VCaP (cell line): Measurements from ENCODE around the gene SYCE1L.

Experiments used
- H3K27ac ChIP-seq: fragments of 450-650 bp; 2 replicates; pipeline ENCODE4 v1.5.1; 2017
- CTCF ChIP-seq: fragments of 450-650 bp; conservative IDR thresholded peaks from 2 replicates; pipeline ENCODE4 v1.5.1; 2017; ENCODE audit warnings: mild to moderate bottlenecking, moderate library complexity

The SYCE1L gene

DNA sequence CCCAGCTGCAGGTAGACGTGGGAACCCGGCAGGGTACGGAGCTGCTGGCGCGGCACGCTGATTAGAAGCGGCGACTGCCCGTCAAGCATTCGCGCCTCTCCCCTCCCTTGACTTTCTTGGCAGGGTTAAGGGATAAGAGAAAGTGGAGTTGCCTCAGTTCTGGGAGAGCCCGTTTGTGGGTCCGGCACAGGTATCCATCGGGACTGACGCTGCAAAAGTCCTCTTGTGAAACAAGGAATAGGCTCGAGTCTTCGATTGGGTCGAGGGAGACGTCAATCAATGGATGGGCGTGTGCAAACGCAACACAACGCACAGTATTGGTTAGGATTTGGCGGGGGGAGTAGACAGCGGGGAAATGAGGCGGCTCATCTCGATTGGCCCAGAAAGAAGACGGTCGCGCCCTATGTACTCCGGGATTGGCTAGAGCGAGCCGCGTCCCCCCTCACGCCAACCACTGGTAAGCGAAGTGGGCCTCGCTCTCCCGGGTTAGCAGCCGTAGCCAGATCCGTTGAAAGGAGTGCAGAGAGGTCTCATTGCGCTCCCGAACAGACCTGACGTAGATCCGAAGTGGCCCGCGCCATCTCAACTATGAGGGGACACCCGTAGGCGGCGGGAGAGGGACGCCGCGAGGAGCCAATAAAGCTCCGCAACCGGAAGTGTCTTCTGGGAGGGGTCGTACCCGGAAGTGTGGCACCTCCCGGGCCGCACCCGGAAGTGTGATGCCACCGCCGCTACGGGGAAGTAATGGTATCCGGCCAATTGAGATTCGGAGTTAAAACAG, 8.5 kb upstream of the SYCE1L start, which contains the start of gene MON1B:
Gene MON1B, plus strand, starts transcription at position 713 of the 781 bp plus-strand sequence. CDS start 296 bp downstream, outside the sequence.
- peak within 1 kb of the TSS; percentile 82 for H3K27ac ChIP-seq
- no peak for TF ChIP-seq CTCF

- peak overlapping the region; percentile 82 for H3K27ac ChIP-seq
- TF ChIP-seq CTCF = no peak
These were observed 7.8 kb upstream of the SYCE1L start for GRCh38 chr16:77191259-77191969.

DNA sequence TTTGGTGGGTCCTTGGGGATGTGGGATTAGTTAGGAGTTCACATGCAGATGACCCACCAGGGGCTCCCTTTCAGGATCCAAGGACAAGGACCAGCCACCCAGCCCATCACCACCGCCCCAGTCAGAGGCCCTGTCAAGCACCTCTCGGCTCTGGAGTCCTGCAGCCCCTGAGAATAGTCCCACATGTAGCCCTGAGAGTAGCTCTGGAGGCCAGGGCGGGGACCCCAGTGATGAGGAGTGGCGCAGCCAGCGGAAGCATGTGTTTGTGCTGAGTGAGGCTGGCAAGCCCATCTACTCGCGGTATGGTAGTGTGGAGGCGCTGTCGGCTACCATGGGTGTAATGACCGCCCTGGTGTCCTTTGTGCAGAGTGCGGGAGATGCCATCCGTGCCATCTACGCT, 5.8 kb upstream of the SYCE1L start:
- no peak overlapping the region for H3K27ac ChIP-seq
- TF ChIP-seq CTCF = no peak

- TF ChIP-seq CTCF = no peak
These were observed 4.6 kb upstream of the SYCE1L start for GRCh38 chr16:77194295-77195231.

DNA sequence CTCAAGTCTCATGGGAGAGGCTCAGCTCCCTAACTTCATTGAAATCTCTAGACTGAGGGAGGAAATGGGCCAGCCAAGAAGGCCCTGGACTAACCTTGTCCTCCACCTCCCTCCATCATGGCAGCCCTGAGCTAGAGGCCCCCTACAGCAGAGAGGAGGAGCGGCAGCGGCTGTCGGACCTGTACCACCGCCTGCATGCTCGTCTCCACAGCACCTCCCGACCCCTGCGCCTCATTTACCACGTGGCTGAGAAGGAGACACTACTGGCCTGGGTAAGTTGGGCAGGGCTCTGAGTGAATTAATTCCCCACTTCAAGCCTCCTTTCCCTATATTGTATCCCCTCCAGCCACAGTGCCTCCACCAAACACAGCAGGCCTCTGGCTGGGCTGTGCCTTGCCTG, 3.8 kb upstream of the SYCE1L start:
- TF ChIP-seq CTCF = no peak
- no peak overlapping the region for H3K27ac ChIP-seq

More at GRCh38 chr16:77194295-77195231, 4.6 kb upstream of the SYCE1L start:
- H3K27ac ChIP-seq = no peak overlapping the region

- no peak for TF ChIP-seq CTCF
- no peak overlapping the region for H3K27ac ChIP-seq
These were observed 1.5 kb upstream of the SYCE1L start for GRCh38 chr16:77197747-77198146.
